K562 (cell line): ENCODE results near the gene CORO2A. TPM values are rescaled to one million over a fixed set of nuclear protein-coding genes. Genes with fewer than 3 reads are reported as not detected.

ENCODE experiments used
- ASH1L ChIP-seq: fragments of 450-650 bp; IDR thresholded peaks from 2 replicates; pipeline ENCODE4 v1.6.1; 2018; ENCODE audit warnings: borderline replicate concordance, mild to moderate bottlenecking, low read depth; ENCODE audit not compliant: partially characterized antibody
- CBFA2T3 ChIP-seq: fragments of 450-650 bp; IDR thresholded peaks from 2 replicates; pipeline ENCODE4 v1.6.1; 2017
- CREB3 ChIP-seq: fragments of 450-650 bp; conservative IDR thresholded peaks from 2 replicates; pipeline ENCODE4 v1.6.1; 2016; ENCODE audit warnings: missing genetic modification characterization, low read depth, mild to moderate bottlenecking, missing compliant biosample characterization, moderate library complexity
- CREB3L1 ChIP-seq: fragments of 450-650 bp; IDR thresholded peaks from 2 replicates; pipeline ENCODE4 v1.6.1; 2014; ENCODE audit warnings: low read depth, mild to moderate bottlenecking, moderate library complexity, borderline replicate concordance
- CREM ChIP-seq: IDR thresholded peaks from 2 replicates; pipeline ENCODE4 v1.6.1; 2014; ENCODE audit warnings: antibody characterized with exemption, low read depth
- HCFC1 ChIP-seq: IDR thresholded peaks from 2 replicates; pipeline ENCODE4 v1.6.1; 2012; ENCODE audit warnings: low read depth, low read length, improper control_type of control experiment
- HMBOX1 ChIP-seq: sonication (generic); IDR thresholded peaks from 2 replicates; pipeline ENCODE4 v1.6.1; 2016
- JUND ChIP-seq, 2 experiments: IDR thresholded peaks; 2 replicates in 1 of 2; 3 replicates in 1 of 2; pipeline ENCODE4 v1.6.1; 2011; ENCODE audit warnings: borderline replicate concordance in 2 of 2, low read depth in 2 of 2, low read length in 2 of 2, improper control_type of control experiment in 1 of 2, missing biosample characterization in 1 of 2, missing genetic modification characterization in 1 of 2, missing genetic modification reagents in 1 of 2
- MBD2 ChIP-seq: sonication (generic); IDR thresholded peaks from 2 replicates; pipeline ENCODE4 v1.6.1; 2016; ENCODE audit warnings: low read depth, borderline replicate concordance
- MXI1 ChIP-seq: IDR thresholded peaks from 2 replicates; pipeline ENCODE4 v1.6.1; 2011; ENCODE audit warnings: low read depth, mild to moderate bottlenecking, improper control_type of control experiment, low read length
- OTX1 ChIP-seq: fragments of 450-650 bp; formaldehyde crosslinking; IDR thresholded peaks from 2 replicates; pipeline ENCODE4 v1.4.0; 2022; ENCODE audit warnings: mild to moderate bottlenecking
- POLR2AphosphoS2 ChIP-seq: IDR thresholded peaks from 2 replicates; pipeline ENCODE4 v1.6.1; 2012; ENCODE audit warnings: low read length, improper control_type of control experiment
- POLR2AphosphoS5 ChIP-seq: IDR thresholded peaks from 2 replicates; pipeline ENCODE4 v1.6.1; 2011; ENCODE audit warnings: mild to moderate bottlenecking, low read depth, low read length, moderate library complexity; ENCODE audit not compliant: control insufficient read depth, insufficient read depth
- PTRF ChIP-seq: fragments of 450-650 bp; IDR thresholded peaks from 2 replicates; pipeline ENCODE4 v1.6.1; 2016; ENCODE audit warnings: mild to moderate bottlenecking, missing genetic modification characterization, missing compliant biosample characterization
- SAP30 ChIP-seq: fragments of 200-600 bp; sonication (generic); IDR thresholded peaks from 2 replicates; pipeline ENCODE4 v1.6.1; 2012; ENCODE audit warnings: borderline replicate concordance, low read depth, mild to moderate bottlenecking, moderate library complexity, low read length, control low read depth, inconsistent platforms; ENCODE audit not compliant: insufficient read depth, poor library complexity, severe bottlenecking
- TCF7L2 ChIP-seq: fragments of 150-350 bp; IDR thresholded peaks from 2 replicates; pipeline ENCODE4 v1.6.1; 2016; ENCODE audit warnings: low read depth, mild to moderate bottlenecking, low read length, moderate library complexity
- TEAD2 ChIP-seq: fragments of 450-650 bp; IDR thresholded peaks from 2 replicates; pipeline ENCODE4 v1.6.1; 2016; ENCODE audit warnings: missing genetic modification characterization, control low read depth, missing compliant biosample characterization
- THRA ChIP-seq: fragments of 450-650 bp; IDR thresholded peaks from 2 replicates; pipeline ENCODE4 v1.6.1; 2017; ENCODE audit warnings: mild to moderate bottlenecking, moderate library complexity
- ZNF316 ChIP-seq: fragments of 450-650 bp; IDR thresholded peaks from 2 replicates; pipeline ENCODE4 v1.6.1; 2016
- ZNF512 ChIP-seq: IDR thresholded peaks from 2 replicates; pipeline ENCODE4 v1.6.1; 2016; ENCODE audit warnings: missing genetic modification characterization, missing compliant biosample characterization
- ZNF668 ChIP-seq: fragments of 250-450 bp; sonication (Bioruptor Pico); IDR thresholded peaks from 2 replicates; pipeline ENCODE4 v1.8.0; 2022; ENCODE audit warnings: mild to moderate bottlenecking, inconsistent platforms
- polyA plus RNA-seq, 8 experiments: library from polyadenylated mRNA; depleted of rRNA in 4 of 8; stranded (reverse) in 5 of 8; unstranded in 3 of 8; fragments of >200 nt; fragmentation: Nextera tagmentation in 2 of 8; fragmentation: Illumina TruSeq in 1 of 8; extraction: Ambion mirVana in 2 of 8; extraction: Trizol in 1 of 8; gene quantifications; 2 replicates each; pipeline versions ENCODE4 v1.2.1 to v1.2.3, GENCODE V29; 2011 to 2014; ENCODE audit warnings: inconsistent platforms in 1 of 8, missing spikeins in 1 of 8
- total RNA-seq, 7 experiments: library from RNA; depleted of rRNA in 6 of 7; stranded (reverse); fragments of >200 nt in 6 of 7; fragmentation: Illumina TruSeq in 2 of 7; extraction: Trizol in 2 of 7; gene quantifications; 2 replicates each; pipeline versions ENCODE4 v1.2.1 to v1.2.3, GENCODE V29; 2011 to 2021; ENCODE audit warnings: low replicate concordance in 1 of 7

Gene CORO2A
- total and polyA plus RNA-seq, 9 of the 15 experiments (the other 6 are each of a cell fraction or from before 2014, with no cell fraction given) = 9.5 to 26.6 (median 18.0) TPM

DNA sequence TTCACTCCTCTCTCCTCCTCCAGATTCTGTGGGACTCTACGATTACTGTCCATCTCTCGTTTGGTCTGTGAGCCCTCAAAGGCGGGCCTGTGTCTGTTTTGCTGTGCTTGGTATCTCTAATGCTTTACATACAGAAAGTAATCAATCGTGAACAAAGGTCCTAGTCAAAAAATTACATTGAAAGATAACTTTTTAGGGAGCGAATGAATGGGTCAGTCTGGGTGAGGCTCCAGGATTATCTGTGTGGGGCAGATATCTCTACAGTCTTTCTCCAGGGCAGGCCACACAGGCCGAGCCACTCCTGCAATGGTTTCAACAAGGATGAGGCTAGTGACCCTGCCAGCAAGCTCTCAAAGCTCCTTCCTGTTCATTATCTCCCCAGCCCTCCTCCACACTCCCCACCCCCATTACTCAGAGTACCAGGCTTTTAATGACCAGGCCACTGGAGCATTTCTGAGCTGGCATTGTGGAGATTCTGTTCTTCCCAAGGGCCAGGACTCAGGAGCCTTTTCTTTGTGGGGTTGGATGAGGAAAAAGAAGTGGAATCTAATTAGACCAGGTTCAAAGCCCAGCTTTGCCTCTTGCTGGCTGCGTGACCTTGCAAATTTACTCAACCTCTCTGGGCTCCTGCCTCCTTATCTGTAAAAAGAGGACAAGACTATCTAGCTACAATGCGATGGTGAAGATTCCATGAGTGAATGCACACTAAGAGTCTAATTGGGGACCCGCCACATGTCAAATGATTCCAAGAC, 10.2 kb downstream of the CORO2A start (continued):
- TF ChIP-seq POLR2AphosphoS5 (peak; percentile 86), PTRF (tag) (no peak), THRA (no peak), HMBOX1 (peak; percentile 96), ZNF512 (no peak), CREM (peak; percentile 48; the same call in 1 of the 2 replicates), HCFC1 (0 out of 2 replicates have a peak, but pooled peaks have one; percentile 23), SAP30 (no peak), OTX1 (CRISPR knock-in tag) (peak; percentile 17; the same call in 1 of the 2 replicates), CREB3 (tag) (peak; percentile 73; the same call in 1 of the 2 replicates), CREB3L1 (peak; percentile 48; the same call in 1 of the 2 replicates), TEAD2 (no peak), ASH1L (no peak), MBD2 (no peak), CBFA2T3 (peak; percentile 97), ZNF316 (peak; percentile 28; the same call in 1 of the 2 replicates), POLR2AphosphoS2 (no peak), MXI1 (no peak), TCF7L2 (no peak), JUND (IDR thresholded peaks at IDR 0.05; ENCODE audit: borderline replicate concordance, low read depth, low read length) (peak; percentile 73), JUND (tag; IDR thresholded peaks at IDR 0.05; ENCODE audit: borderline replicate concordance, low read depth, low read length) (peak; percentile 23; the same call in 2 of the 3 replicates), ZNF668 (peak; percentile 21; the same call in 1 of the 2 replicates)
